GM06990 (cell line): ENCODE data around the gene GSTM5.
"Not testable (repeated sequence)": the region's sequence is repeated elsewhere in the genome, so short reads cannot be mapped to it uniquely, and the experiment has no call there.

Experiments used
- DNase-seq: peaks from one replicate; pipeline ENCODE4 v3.0.0-alpha.2; 2011; ENCODE audit not compliant: insufficient read length; ENCODE audit errors: extremely low read depth
- H3K27me3 ChIP-seq: replicated peaks from 2 replicates; pipeline ENCODE4 v1.6.0; 2011; ENCODE audit warnings: low read length; ENCODE audit not compliant: control insufficient read depth, insufficient read depth
- H3K36me3 ChIP-seq: 2 replicates; pipeline ENCODE4 v1.5.1; 2011; ENCODE audit warnings: low read length; ENCODE audit not compliant: control insufficient read depth, insufficient read depth
- H3K4me3 ChIP-seq: replicated peaks from 2 replicates; pipeline ENCODE4 v1.5.1; 2011; ENCODE audit warnings: low read depth, mild to moderate bottlenecking, control low read depth, low read length
- CTCF ChIP-seq: IDR thresholded peaks from 2 replicates; pipeline ENCODE4 v1.5.1; 2011; ENCODE audit warnings: low read length, control low read depth, mild to moderate bottlenecking, inconsistent platforms; ENCODE audit not compliant: insufficient read depth, poor library complexity, severe bottlenecking

Gene GSTM5

GRCh38 chr1:109687641-109688499 is 24.2 kb upstream of the GSTM5 start, which contains the start of gene GSTM1:
Gene GSTM1, plus strand, starts transcription at chr1:109687817. Its CDS starts 57 bp downstream, at chr1:109687874.
- no peak within 1 kb of the TSS for H3K4me3 ChIP-seq
- H3K36me3 ChIP-seq: no peaks in the 10 kb centered on the region
- no peak for TF ChIP-seq CTCF
- no peaks in the 10 kb centered on the region for H3K27me3 ChIP-seq
- no peak for DNase-seq

DNA sequence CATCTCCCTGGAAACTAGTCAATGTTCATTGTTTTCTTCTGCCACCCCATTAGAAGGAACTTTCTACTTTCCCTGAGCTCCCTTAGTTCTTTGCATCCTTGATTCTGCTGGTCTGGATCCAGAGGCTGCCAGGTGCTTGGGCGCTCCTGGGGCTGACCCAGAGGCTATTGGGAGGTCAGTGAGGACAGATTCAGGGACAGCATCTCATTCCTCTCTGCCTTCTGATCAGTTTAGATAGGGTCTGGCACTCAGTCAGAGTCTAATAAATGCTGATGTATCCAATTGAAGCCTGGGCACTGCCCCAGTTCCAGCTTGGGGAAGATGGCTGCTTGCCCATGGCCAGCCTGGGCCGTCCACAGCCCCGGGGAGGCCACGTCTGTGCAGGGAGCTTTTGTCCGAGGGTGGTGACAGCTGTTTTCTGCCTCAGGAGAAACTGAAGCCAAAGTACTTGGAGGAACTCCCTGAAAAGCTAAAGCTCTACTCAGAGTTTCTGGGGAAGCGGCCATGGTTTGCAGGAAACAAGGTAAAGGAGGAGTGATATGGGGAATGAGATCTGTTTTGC is 22.1 kb upstream of the GSTM5 start:
- no peak for TF ChIP-seq CTCF
- Histone ChIP-seq H3K36me3 (no peaks in the 10 kb centered on the region), H3K27me3 (no peaks in the 10 kb centered on the region), H3K4me3 (no peak overlapping the region)
- DNase-seq: no peak

DNA sequence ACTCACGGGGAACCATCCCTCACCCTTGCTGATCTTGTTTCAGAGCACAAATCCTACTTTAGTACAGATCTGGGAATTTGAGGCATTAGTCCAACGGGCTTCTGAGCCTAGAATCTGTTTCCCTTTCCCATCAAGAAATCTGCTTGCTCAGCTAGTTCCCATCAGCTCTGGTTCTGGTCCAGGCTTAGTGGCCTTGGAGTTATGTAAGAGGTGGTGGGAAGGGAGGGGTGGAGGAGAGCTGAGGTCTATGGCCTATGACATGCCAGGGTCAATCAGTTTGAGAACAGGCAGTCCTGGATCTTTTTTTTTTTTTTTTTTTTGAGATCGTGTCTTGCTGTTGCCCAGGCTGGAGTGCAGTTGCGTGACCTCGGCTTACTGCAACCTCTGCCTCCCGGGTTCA is 20.3 kb upstream of the GSTM5 start:
- DNase-seq: no peak
- Histone ChIP-seq H3K36me3 (no peaks in the 10 kb centered on the region), H3K4me3 (no peak overlapping the region), H3K27me3 (no peaks in the 10 kb centered on the region)
- no peak for TF ChIP-seq CTCF

- not testable (repeated sequence) for H3K4me3 ChIP-seq, H3K36me3 ChIP-seq, H3K27me3 ChIP-seq, DNase-seq
Observed at GRCh38 chr1:109694400-109694799, 17.7 kb upstream of the GSTM5 start.

DNA sequence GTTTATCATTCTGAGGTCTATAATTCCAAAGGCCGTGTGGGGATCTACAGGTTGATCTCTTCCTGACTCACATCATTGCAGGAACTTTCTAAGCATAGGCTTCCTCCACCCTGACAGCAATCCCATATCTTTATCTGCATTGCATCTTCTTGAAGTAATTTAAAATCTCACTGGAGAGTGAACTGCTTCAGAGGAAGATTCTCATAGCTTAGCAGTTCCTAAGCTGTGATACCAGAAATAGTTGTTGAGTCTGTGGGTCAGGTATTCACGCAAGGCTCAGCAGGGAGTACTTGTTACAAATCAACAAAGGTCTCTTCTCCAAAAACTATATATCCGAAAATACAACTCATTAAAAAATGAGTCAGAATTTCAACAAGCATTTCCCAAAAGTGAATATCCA is 16.9 kb upstream of the GSTM5 start:
- H3K4me3 ChIP-seq, DNase-seq, H3K27me3 ChIP-seq, H3K36me3 ChIP-seq: not testable (repeated sequence)

DNA sequence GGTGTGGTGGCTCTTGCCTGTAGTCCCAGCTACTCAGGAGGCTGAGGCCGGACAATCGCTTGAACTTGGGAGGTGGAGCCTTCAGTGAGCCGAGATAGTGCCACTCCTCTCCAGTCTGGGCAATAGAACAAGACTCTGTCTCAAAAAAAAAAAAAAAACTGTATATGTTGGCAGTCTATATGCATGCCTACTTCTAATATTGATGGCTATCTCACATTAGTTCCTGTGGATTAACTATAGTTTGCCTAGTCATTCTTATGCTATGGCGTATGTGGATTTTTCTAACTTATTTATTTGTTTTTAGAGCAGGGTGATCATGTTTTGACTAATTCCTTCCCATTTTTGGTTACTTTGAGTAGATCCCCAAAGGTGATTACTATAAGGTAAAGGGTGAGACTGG is 15.0 kb upstream of the GSTM5 start:
- no peaks in the 10 kb centered on the region for H3K27me3 ChIP-seq
- no peaks in the 10 kb centered on the region for H3K36me3 ChIP-seq
- TF ChIP-seq CTCF: no peak
- no peak for DNase-seq
- no peak overlapping the region for H3K4me3 ChIP-seq

- not testable (repeated sequence) for H3K36me3 ChIP-seq, H3K4me3 ChIP-seq, DNase-seq, H3K27me3 ChIP-seq
Observed at GRCh38 chr1:109697861-109698260, 14.2 kb upstream of the GSTM5 start.

GRCh38 chr1:109702940-109703339 is 9.1 kb upstream of the GSTM5 start:
- H3K36me3 ChIP-seq, DNase-seq, H3K27me3 ChIP-seq, H3K4me3 ChIP-seq: not testable (repeated sequence)
